GM12865 (cell line): ENCODE measurements around the gene FAM24A.
"Not testable (repeated sequence)": the region's sequence is repeated elsewhere in the genome, so short reads cannot be mapped to it uniquely, and the experiment has no call there.

Experiments
- DNase-seq: peaks from one replicate; pipeline ENCODE4 v3.0.0; 2010; ENCODE audit warnings: low read depth
- H3K4me3 ChIP-seq: 2 replicates; pipeline ENCODE4 v1.5.1; 2011; ENCODE audit warnings: mild to moderate bottlenecking, low read depth, low read length, control low read depth
- TF ChIP-seq, protein P1 (sequence below): IDR thresholded peaks from 2 replicates; pipeline ENCODE4 v1.5.1; 2011; ENCODE audit warnings: low read length, control low read depth, low read depth, inconsistent platforms; ENCODE audit not compliant: insufficient read depth; ENCODE audit errors: missing control alignments

Gene FAM24A

DNA sequence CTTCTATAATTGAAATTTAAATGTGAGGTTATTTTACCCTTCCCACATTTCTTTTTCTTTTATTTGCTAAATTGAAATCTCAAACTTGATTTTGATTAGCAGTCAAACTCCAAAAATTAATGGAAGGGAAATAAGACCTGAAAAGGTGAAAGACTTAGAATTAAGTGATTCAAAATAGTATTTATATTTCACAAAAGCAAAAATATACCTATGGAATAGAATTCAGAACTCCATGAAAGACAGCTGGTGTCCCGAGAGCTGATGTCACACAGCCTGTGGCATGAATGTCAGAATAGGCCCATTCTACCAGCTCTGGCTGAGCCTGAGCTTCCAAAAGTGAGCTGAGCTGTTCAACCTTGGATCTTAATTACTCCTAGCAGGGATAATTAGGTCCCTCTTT, at the start of gene FAM24A:
Gene FAM24A (plus strand): TSS at position 301 of the 400 bp plus-strand sequence. CDS start 1,025 bp downstream, outside the sequence.
- no peak for DNase-seq
- no peak within 1 kb of the TSS for H3K4me3 ChIP-seq
- TF ChIP-seq, protein P1, sequence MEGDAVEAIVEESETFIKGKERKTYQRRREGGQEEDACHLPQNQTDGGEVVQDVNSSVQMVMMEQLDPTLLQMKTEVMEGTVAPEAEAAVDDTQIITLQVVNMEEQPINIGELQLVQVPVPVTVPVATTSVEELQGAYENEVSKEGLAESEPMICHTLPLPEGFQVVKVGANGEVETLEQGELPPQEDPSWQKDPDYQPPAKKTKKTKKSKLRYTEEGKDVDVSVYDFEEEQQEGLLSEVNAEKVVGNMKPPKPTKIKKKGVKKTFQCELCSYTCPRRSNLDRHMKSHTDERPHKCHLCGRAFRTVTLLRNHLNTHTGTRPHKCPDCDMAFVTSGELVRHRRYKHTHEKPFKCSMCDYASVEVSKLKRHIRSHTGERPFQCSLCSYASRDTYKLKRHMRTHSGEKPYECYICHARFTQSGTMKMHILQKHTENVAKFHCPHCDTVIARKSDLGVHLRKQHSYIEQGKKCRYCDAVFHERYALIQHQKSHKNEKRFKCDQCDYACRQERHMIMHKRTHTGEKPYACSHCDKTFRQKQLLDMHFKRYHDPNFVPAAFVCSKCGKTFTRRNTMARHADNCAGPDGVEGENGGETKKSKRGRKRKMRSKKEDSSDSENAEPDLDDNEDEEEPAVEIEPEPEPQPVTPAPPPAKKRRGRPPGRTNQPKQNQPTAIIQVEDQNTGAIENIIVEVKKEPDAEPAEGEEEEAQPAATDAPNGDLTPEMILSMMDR = no peak

- H3K4me3 ChIP-seq = no peak overlapping the region
- TF ChIP-seq, protein P1 = no peak
- DNase-seq = no peak
These were observed 48.7 kb upstream of the FAM24A start for GRCh38 chr10:122861711-122862161.

- DNase-seq = no peak
- H3K4me3 ChIP-seq = no peak overlapping the region
- TF ChIP-seq, protein P1 = no peak
These were observed 46.9 kb upstream of the FAM24A start for GRCh38 chr10:122863216-122864193.

DNA sequence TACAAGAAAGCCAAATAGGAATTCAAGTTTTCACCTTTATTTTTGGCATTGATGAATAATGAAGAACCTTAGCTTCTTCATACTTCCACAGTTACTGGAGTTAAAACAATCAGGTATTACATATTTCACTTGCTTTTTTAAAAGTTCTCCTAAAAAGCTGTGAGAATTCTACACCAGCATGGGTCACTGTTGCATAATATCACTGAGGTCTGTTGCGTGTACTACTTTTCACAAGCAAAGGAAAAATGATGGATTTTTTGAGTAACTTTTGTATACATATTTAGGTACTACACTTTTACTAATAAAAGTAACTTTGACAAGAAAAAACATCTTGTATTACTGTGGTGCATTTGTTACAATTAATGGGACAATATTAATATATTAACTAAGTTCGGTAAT, 46.2 kb upstream of the FAM24A start:
- no peak for DNase-seq
- TF ChIP-seq, protein P1 = no peak
- H3K4me3 ChIP-seq = no peak overlapping the region

- H3K4me3 ChIP-seq = no peak overlapping the region
- DNase-seq = no peak
- TF ChIP-seq, protein P1 = no peak
These were observed 45.5 kb upstream of the FAM24A start for GRCh38 chr10:122864901-122865300.

GRCh38 chr10:122866757-122867482, 43.5 kb upstream of the FAM24A start:
- H3K4me3 ChIP-seq, DNase-seq: not testable (repeated sequence)

- H3K4me3 ChIP-seq, DNase-seq: not testable (repeated sequence)
These were observed 41.6 kb upstream of the FAM24A start for GRCh38 chr10:122868768-122869167.

DNA sequence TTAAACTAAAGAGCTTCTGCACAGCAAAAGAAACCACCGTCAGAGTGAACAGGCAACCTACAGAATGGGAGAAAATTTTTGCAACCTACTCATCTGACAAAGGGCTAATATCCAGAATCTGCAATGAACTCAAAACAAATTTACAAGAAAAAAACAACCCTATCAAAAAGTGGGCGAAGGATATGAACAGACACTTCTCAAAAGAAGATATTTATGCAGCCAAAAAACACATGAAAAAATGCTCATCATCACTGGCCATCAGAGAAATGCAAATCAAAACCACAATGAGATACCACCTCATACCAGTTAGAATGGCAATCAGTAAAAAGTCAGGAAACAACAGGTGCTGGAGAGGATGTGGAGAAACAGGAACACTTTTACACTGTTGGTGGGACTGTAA, 38.5 kb upstream of the FAM24A start:
- not testable (repeated sequence) for DNase-seq, H3K4me3 ChIP-seq
